GM18519 (cell line): ENCODE data around the gene PCDHA4.
"Not testable (repeated sequence)": the region's sequence is repeated elsewhere in the genome, so short reads cannot be mapped to it uniquely, and the experiment has no call there.

Source experiments
- ATAC-seq: cut with Tn5 transposase; IDR thresholded peaks from one replicate; pipeline ENCODE4 v1.9.1; 2021; ENCODE audit warnings: mild to moderate bottlenecking, moderate library complexity; ENCODE audit not compliant: unreplicated experiment, low FRiP score

PCDHA4 gene

DNA sequence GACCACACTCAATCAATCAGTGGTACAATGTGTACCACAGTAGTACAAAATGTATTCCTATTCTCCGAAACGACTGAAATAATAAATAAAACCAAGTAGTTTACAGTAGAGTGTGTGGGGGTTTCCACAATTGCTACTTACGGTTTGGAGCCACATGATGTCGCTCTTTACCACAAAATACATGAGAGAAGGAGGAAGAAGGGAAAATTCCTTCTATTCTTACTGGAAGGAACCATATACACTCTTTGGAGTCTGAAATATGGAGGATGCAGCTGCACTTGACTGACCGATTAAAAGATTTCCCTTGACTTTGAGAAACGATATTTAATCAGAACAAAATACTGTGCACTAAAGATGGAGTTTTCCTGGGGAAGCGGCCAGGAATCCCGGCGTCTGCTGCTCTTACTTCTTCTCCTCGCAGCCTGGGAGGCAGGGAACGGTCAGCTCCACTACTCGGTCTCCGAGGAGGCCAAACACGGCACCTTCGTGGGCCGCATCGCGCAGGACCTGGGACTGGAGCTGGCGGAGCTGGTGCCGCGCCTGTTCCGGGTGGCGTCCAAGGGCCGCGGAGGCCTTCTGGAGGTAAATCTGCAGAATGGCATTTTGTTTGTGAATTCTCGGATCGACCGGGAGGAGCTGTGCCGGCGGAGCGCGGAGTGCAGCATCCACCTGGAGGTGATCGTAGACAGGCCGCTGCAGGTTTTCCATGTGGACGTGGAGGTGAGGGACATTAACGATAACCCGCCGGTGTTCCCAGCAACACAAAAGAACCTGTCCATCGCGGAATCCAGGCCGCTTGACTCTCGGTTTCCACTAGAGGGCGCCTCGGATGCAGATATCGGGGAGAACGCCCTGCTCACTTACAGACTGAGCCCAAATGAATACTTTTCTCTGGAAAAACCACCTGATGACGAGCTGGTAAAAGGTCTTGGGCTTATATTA lies at the start of gene PCDHA4:
TSS of gene PCDHA4 (plus strand) at position 235 of the 942 bp plus-strand sequence.
- no peak for ATAC-seq

DNA sequence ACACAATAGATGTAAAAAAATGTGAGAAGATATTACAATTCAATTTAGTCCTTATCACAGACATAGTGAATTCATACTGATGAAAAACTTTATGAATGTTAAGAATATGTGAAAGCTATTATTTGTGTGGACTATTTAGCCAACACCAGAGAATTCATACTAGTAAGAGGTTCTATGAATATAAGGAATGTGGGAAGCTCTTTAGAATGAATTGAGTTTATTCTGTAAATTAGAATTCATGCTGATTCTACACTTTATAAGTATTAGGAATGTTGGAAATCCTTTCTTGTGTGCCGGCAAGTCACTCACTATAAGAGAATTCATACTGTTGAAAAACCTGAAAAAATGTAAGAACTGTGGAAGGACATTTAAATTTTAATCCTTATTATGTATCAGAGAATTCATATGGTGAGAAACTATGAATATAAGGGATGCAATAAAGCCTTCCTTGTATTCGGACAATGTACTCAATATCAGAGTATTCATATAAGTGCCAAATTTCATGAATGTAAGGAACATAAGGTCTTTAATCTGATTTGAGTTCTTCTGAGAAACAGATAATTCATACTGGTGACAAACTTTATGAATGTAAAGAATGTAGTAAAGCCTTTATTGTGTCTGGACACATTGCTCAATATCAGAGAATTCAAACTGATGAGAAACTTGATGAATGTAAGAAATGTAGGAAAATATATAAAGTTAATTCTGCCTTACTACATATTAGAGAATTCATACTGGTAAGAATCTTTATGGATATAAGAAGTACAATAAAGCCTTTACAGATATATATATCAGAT lies 42.5 kb upstream of the PCDHA4 start:
- ATAC-seq: no peak

DNA sequence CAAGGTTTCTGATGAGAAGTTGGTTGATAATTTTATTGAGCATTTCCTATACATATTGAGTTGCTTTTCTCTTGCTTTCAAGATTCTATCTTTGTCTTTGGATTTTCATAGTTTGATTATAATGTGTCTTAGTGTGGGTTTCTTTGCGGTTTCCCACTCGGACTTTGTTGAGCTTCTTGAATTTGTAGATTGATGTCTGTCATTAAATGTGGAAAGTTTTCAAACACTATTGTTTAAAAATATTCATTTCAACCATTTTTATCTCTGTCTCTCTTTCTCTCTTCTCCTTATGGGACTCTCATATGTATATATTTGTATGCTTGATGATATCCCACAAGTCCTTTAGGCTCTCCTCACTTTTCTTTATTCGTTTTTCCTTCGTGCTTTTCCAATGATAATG lies 39.4 kb upstream of the PCDHA4 start:
- no peak for ATAC-seq

DNA sequence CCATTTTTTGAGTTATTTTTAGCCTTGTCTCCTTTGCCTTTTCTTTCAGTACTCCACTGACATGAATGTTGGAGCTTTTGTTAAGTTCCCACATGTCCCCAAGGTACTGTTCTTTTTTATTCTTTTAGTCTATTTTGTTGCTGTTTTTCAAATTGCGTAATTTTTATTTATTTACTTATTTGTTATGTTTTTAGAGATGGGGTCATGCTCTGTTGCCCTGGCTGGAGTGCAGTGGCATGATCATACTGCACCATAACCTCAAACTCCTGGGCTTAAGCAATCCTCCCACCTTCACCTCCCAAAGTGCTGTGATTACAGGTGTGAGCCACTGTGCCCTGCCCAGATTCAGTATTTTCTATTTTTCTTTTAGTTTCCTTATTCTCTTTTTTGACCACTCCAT lies 26.4 kb upstream of the PCDHA4 start:
- no peak for ATAC-seq

DNA sequence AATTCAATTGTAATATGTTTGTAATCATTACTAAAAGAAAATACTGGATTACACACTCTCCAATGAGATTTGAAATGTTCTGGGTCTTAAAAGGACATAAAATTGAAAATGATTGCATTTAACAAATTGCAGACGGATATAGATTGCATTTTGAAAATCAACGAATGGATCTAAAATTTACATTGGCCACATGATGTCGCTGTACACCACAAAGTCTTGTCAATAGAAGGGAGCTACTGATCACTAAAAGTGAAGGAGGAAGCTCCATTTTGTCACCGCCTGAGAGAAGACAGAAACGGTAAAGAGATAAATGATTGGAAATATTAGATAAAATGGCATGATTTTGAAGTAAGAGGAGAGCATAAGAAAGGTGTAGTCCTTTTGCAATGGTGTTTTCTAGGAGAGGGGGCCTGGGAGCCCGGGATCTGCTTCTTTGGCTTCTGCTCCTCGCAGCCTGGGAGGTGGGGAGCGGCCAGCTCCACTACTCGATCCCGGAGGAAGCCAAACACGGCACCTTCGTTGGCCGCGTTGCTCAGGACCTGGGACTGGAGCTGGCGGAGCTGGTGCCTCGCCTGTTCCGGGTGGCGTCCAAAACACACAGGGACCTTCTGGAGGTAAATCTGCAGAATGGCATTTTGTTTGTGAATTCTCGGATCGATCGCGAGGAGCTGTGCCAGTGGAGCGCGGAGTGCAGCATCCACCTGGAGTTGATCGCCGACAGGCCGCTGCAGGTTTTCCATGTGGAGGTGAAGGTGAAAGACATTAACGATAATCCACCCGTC lies 20.8 kb upstream of the PCDHA4 start, which contains the start of gene PCDHA1:
TSS of gene PCDHA1 (plus strand) at position 236 of the 782 bp plus-strand sequence.
- ATAC-seq: no peak

DNA sequence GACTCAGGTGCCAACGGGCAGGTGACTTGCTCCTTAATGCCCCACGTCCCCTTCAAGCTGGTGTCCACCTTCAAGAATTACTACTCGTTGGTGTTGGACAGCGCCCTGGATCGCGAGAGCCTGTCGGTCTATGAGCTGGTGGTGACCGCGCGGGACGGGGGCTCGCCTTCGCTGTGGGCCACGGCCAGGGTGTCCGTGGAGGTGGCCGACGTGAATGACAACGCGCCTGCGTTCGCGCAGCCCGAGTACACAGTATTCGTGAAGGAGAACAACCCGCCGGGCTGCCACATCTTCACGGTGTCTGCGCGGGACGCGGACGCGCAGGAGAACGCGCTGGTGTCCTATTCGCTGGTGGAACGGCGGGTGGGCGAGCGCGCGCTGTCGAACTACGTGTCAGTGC lies 19.4 kb upstream of the PCDHA4 start:
- ATAC-seq: not testable (repeated sequence)

DNA sequence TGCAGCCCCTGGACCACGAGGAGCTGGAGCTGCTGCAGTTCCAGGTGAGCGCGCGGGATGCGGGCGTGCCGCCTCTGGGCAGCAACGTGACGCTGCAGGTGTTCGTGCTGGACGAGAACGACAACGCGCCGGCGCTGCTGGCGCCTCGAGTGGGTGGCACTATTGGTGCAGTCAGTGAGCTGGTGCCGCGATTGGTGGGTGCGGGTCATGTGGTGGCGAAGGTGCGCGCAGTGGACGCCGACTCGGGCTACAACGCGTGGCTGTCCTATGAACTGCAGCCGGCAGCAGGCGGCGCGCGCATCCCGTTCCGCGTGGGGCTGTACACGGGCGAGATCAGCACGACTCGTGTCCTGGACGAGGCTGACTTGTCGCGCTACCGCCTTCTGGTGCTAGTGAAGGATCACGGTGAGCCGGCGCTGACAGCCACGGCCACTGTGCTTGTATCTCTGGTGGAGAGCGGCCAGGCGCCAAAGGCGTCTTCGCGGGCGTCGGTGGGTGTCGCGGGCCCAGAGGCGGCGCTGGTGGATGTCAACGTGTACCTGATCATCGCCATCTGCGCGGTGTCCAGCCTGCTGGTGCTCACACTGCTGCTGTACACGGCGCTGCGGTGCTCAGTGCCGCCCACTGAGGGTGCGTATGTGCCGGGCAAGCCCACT lies 18.9 kb upstream of the PCDHA4 start:
- not testable (repeated sequence) for ATAC-seq

DNA sequence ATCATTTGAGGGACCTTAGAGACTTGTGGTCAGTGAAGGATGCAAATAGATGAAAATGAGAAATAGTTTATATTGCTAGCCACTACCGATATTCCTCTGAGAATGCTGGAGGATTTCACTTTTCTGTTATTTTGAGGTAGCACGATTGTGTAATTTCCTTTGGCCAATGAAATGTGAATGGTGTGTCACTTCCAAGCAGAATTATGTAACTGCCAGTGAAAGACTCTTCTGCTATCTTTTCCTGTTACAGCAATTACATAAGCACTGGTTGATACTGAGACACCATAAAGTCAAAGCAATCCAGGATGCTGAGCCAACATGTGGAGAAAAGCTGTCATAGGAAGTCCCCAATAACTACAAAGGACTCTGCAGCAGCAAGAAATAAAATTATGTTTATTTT lies 15.8 kb upstream of the PCDHA4 start:
- no peak for ATAC-seq

DNA sequence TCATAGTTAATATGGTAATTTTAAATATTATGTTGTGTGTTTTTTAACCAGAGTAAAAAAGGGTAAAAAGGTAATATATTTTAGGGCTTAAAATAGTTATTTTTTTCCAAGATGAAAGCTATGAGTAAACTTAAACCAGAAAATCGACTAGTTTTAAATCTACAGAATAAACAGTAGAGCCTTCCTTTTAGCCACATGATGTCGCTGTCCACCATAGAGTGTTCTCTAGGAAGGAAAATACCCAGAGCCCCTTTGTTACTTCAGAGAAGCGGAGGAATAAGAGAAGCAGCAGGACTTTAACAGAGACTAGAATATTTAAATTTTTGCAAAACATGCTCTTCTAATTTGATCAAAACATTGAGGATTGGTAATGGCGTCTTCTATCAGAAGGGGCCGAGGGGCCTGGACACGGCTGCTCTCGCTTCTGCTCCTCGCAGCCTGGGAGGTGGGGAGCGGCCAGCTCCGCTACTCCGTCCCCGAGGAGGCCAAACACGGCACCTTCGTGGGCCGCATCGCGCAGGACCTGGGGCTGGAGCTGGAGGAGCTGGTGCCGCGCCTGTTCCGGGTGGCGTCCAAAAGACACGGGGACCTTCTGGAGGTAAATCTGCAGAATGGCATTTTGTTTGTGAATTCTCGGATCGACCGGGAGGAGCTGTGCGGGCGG lies 12.1 kb upstream of the PCDHA4 start, which contains the start of gene PCDHA2:
TSS of gene PCDHA2 (plus strand) at position 258 of the 664 bp plus-strand sequence.
- no peak for ATAC-seq

DNA sequence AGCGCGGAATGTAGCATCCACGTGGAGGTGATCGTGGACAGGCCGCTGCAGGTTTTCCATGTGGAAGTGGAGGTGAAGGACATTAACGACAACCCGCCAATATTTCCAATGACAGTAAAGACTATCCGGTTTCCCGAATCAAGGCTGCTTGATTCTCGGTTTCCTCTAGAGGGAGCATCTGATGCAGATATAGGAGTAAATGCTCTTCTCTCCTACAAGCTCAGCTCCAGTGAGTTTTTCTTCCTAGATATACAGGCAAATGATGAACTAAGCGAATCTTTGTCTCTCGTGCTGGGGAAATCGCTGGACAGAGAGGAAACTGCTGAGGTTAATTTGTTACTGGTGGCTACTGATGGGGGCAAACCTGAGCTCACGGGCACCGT lies 11.6 kb upstream of the PCDHA4 start:
- ATAC-seq: no peak

DNA sequence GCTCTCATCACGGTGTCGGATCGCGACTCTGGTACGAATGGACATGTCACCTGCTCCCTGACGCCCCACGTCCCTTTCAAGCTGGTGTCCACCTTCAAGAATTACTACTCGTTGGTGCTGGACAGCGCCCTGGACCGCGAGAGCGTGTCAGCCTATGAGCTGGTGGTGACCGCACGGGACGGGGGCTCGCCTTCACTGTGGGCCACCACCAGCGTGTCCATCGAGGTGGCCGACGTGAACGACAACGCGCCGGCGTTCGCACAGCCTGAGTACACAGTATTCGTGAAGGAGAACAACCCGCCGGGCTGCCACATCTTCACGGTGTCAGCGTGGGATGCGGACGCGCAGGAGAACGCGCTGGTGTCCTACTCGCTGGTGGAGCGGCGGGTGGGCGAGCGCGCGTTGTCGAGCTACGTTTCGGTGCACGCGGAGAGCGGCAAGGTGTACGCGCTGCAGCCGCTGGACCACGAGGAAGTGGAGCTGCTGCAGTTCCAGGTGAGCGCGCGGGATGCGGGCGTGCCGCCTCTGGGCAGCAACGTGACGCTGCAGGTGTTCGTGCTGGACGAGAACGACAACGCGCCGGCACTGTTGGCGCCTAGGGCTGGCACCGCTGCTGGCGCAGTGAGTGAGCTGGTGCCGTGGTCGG lies 10.7 kb upstream of the PCDHA4 start:
- not testable (repeated sequence) for ATAC-seq

DNA sequence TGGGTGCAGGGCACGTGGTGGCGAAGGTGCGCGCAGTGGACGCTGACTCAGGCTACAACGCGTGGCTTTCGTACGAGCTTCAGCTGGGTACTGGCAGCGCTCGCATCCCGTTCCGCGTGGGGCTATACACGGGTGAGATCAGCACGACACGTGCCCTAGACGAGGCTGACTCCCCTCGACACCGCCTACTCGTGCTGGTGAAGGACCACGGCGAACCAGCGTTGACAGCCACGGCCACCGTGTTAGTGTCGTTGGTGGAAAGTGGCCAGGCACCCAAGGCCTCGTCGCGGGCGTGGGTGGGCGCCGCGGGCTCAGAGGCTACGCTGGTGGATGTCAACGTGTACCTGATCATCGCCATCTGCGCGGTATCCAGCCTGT lies 10.2 kb upstream of the PCDHA4 start:
- ATAC-seq: no peak

DNA sequence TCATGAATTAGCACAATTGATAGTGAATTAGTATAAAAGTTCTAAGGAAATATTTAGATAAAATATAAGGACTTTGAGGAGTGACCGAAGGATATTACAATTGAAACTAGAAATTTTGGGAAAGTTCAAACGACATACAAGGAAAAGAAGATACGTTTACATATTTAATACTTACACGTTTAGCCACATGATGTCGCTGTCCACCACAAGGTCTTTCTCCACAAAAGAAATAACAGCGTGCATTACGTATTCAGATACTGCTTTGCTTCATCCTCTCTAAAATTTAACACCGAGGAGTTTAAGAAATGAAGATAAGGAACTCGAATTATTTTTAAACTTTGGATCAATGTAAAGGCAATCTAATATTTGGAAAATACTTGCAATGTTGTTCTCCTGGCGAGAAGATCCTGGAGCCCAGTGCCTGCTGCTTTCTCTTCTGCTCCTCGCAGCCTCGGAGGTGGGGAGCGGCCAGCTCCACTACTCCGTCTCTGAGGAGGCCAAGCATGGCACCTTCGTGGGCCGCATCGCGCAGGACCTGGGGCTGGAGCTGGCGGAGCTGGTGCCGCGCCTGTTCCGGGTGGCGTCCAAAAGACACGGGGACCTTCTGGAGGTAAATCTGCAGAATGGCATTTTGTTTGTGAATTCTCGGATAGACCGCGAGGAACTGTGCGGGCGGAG lies 5.9 kb upstream of the PCDHA4 start, which contains the start of gene PCDHA3:
TSS of gene PCDHA3 (plus strand) at position 242 of the 678 bp plus-strand sequence.
- ATAC-seq: no peak

DNA sequence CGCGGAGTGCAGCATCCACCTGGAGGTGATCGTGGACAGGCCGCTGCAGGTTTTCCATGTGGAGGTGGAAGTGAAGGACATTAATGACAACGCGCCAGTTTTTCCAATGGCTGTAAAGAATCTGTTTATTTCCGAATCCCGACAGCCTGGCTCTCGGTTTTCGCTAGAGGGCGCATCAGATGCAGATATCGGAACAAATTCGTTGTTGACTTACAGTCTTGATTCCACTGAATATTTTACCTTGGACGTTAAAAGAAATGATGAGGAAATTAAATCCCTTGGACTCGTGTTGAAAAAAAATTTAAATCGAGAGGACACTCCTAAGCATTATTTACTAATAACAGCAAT lies 5.4 kb upstream of the PCDHA4 start:
- no peak for ATAC-seq

DNA sequence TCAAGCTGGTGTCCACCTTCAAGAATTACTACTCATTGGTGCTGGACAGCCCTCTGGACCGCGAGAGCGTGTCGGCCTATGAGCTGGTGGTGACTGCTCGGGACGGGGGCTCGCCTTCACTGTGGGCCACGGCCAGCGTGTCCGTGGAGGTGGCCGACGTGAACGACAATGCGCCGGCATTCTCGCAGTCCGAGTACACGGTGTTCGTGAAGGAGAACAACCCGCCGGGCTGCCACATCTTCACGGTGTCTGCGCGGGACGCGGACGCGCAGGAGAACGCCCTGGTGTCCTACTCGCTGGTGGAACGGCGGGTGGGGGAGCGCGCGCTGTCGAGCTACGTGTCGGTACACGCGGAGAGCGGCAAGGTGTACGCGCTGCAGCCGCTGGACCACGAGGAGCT lies 4.5 kb upstream of the PCDHA4 start:
- ATAC-seq: not testable (repeated sequence)

DNA sequence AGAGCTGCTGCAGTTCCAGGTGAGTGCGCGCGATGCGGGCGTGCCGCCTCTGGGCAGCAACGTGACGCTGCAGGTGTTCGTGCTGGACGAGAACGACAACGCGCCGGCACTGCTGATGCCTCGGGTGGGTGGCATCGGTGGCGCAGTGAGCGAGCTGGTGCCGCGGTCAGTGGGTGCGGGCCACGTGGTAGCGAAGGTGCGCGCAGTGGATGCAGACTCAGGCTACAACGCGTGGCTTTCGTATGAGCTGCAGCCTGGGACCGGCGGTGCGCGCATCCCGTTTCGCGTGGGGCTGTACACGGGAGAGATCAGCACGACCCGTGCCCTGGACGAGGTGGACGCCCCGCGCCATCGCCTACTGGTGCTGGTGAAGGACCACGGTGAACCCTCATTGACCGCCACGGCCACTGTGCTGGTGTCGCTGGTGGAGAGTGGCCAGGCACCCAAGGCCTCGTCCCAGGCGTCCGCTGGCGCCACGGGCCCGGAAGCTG lies 4.0 kb upstream of the PCDHA4 start:
- no peak for ATAC-seq

DNA sequence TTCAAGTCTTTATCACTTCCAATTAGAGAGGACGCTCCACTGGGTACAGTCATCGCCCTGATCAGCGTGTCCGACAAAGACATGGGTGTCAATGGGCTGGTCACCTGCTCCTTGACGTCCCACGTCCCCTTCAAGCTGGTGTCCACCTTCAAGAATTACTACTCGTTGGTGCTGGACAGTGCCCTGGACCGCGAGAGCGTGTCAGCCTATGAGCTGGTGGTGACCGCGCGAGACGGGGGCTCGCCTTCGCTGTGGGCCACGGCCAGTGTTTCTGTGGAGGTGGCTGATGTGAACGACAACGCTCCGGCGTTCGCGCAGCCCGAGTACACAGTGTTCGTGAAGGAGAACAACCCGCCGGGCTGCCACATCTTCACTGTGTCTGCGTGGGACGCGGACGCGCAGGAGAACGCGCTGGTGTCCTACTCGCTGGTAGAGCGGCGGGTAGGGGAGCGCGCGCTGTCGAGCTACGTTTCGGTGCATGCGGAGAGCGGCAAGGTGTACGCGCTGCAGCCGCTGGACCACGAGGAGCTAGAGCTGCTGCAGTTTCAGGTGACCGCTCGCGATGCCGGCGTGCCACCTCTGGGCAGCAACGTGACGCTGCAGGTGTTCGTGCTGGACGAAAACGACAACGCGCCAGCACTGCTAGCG lies 1.5 kb downstream of the PCDHA4 start:
- not testable (repeated sequence) for ATAC-seq

DNA sequence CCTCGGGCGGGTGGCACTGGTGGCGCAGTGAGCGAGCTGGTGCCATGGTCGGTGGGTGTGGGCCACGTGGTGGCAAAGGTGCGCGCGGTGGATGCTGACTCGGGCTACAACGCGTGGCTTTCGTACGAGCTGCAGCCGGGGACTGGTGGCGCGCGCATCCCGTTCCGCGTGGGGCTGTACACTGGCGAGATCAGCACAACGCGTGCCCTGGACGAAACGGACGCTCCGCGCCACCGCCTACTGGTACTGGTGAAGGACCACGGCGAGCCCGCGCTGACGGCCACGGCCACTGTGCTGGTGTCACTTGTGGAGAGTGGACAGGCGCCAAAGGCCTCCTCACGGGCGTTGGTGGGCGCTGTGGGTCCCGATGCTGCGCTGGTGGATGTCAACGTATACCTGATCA lies 2.0 kb downstream of the PCDHA4 start:
- no peak for ATAC-seq
